Measurements from ENCODE around the gene TCF7L1.

DNA sequence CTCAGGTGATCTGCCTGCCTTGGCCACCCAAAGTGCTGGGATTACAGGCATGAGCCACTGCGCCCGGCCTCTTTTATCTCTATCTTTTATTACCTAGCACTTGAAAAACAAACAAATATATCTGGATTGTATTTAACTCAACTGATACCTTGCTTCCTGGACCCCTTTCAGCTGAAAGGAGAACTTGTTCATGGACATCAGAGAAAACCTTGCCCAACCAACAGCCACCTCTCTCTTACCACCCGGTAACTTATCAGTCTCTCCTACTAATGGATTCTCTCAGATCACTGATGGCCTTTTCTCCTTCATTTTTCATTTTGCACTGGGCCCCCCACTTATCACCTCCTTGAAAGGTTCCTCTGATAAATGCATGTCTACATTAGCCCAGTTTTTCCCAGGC, 214.4 kb downstream of the TCF7L1 start:
- TF ChIP-seq ARNTL (CRISPR knock-in tag; IDR thresholded peaks at IDR 0.05; ENCODE audit: borderline replicate concordance, low read depth): no peak
- TF ChIP-seq OSR1 (CRISPR knock-in tag; IDR thresholded peaks at IDR 0.05): no peak
- TF ChIP-seq, protein P1, sequence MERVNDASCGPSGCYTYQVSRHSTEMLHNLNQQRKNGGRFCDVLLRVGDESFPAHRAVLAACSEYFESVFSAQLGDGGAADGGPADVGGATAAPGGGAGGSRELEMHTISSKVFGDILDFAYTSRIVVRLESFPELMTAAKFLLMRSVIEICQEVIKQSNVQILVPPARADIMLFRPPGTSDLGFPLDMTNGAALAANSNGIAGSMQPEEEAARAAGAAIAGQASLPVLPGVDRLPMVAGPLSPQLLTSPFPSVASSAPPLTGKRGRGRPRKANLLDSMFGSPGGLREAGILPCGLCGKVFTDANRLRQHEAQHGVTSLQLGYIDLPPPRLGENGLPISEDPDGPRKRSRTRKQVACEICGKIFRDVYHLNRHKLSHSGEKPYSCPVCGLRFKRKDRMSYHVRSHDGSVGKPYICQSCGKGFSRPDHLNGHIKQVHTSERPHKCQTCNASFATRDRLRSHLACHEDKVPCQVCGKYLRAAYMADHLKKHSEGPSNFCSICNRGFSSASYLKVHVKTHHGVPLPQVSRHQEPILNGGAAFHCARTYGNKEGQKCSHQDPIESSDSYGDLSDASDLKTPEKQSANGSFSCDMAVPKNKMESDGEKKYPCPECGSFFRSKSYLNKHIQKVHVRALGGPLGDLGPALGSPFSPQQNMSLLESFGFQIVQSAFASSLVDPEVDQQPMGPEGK (CRISPR knock-in tag; IDR thresholded peaks at IDR 0.05; ENCODE audit: borderline replicate concordance): no peak
- no peak for TF ChIP-seq CSRNP3 (CRISPR knock-in tag; IDR thresholded peaks at IDR 0.05)
- TF ChIP-seq ZFP30 (CRISPR knock-in tag; IDR thresholded peaks at IDR 0.05): no peak
- no peak for TF ChIP-seq TCF4 (CRISPR knock-in tag; IDR thresholded peaks at IDR 0.05; ENCODE audit: borderline replicate concordance)
- TF ChIP-seq, protein P2, sequence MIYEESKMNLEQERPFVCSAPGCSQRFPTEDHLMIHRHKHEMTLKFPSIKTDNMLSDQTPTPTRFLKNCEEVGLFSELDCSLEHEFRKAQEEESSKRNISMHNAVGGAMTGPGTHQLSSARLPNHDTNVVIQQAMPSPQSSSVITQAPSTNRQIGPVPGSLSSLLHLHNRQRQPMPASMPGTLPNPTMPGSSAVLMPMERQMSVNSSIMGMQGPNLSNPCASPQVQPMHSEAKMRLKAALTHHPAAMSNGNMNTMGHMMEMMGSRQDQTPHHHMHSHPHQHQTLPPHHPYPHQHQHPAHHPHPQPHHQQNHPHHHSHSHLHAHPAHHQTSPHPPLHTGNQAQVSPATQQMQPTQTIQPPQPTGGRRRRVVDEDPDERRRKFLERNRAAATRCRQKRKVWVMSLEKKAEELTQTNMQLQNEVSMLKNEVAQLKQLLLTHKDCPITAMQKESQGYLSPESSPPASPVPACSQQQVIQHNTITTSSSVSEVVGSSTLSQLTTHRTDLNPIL (CRISPR knock-in tag; IDR thresholded peaks at IDR 0.05; ENCODE audit: low read depth): no peak
- no peak for TF ChIP-seq ESRRG (CRISPR knock-in tag; IDR thresholded peaks at IDR 0.05)
- no peak for TF ChIP-seq ZNF8 (CRISPR knock-in tag; IDR thresholded peaks at IDR 0.05)
- no peak for TF ChIP-seq ZFP3 (CRISPR knock-in tag; IDR thresholded peaks at IDR 0.05)
- TF ChIP-seq ZNF70 (CRISPR knock-in tag; IDR thresholded peaks at IDR 0.05): no peak
- TF ChIP-seq POU6F1 (CRISPR knock-in tag; IDR thresholded peaks at IDR 0.05; ENCODE audit: borderline replicate concordance, low read depth): no peak
- no peak for TF ChIP-seq TSHZ2 (CRISPR knock-in tag; IDR thresholded peaks at IDR 0.05)

All from SK-N-SH treated with all-trans-retinoic acid at 6 μM for 48 hours (cell line).